DMS153 treated with DMSO at 0.1 percent for 48 hours (cell line): ENCODE measurements around the gene MBD5.

Experiments used
- DNase-seq: peaks from one replicate; lab custom pipeline; 2025; ENCODE audit not compliant: unreplicated experiment; lab: John Stamatoyannopoulos, UW

Gene MBD5

DNA sequence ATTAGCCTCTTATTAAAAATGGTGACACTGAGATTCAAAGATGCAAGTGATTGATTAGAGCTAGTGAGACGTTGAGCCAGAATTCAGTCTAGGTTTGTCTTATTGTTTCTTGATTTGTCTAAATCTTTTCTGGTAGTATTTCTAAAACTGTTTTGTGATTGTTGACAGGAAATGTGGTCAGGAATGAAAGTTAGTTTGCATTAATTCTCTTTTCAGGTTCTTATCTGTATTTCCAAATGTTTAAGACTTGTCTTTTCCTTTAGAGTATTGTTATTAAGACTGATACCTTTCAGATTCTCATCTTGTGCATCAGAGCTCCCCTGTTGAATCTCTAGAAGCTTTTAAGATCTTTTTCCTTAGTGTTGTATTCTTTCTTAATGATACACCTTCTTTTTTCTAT, 89.3 kb downstream of the MBD5 start:
- DNase-seq = no peak

GRCh38 chr2:148122788-148123187, 101.9 kb downstream of the MBD5 start:
- DNase-seq = no peak

DNA sequence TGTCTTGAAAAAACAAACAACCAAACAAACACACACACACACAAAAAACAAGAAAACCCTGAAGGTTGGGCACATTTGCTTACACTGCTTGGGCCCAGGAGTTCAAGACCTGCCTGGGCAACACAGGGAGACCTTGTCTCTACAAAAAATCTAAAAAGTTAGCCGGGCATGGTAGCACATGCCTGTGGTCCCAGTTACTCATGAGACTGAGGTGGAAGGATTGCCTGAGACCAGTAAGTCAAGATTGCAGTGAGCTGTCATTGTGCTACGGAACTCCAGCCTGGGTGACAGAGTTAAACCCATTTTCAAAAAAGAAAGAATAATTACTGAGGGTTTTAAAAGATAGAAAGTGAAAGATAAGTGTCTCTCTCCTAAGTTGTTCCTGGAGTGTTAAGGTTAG, 103.4 kb downstream of the MBD5 start:
- DNase-seq = no peak

GRCh38 chr2:148130581-148130980, 109.7 kb downstream of the MBD5 start:
- DNase-seq = no peak

DNA sequence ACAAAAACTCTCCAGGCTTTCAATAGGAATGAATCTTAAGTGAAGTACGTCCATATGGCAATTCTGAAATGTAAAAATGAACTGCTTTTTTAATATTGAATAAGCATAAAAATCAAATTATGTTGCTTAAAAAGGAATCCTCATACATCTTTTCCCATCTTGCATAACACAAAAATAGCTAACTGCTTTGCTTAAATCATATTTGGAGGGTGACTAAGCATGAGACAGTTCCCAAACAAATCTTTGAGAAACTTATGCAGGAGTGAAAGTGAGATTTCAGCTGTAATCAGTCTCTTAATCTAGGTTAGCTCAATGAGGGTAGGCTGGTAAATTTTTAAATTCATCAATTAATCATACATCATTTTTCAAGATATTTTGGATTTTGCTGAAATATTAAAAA, 111.5 kb downstream of the MBD5 start:
- no peak for DNase-seq

GRCh38 chr2:148135705-148136104, 114.8 kb downstream of the MBD5 start:
- DNase-seq = no peak

DNA sequence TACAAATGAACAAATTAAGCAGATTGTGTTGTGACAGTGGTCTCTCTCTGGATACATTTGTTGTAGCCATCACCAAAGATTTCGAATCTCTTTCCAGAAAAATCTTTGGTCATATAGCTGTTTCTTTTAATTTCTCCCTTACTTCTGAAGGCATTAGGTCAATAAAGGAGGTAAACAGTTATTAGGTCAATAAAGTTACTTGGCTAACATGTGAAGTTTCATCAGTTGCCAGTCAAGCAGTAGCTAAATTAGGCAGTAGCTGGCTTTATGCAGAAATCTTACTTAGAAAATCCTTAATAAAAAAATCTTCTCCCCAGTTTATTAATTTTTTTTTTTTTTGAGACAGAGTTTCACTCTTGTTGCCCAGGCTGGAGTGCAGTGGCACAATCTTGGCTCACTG, 115.5 kb downstream of the MBD5 start:
- no peak for DNase-seq

DNA sequence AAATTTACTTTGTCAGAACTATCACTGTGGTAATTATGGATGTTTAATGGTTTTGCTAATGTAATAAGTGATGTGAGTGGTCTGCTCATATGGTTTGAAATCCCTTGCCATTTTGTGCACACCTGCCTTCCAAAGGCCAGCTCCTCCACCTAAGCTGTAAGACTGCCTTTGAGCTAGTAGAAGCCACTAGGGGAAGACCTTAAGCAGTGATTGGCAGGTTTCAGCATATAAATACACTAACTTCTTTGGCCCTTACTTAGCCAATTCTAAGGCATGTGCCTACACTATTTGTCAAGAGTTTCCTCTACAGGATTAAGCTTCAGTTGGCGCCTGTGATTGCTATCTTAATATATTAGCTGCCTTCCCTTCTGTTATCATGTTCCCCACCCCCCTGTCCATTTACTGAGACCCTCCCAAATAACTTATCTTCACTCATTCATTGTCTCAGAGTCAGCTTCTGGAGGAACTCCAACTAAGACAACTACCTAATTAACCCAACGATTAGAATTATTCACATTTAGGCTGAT, 141.1 kb downstream of the MBD5 start:
- no peak for DNase-seq

GRCh38 chr2:148162871-148163270, 142.0 kb downstream of the MBD5 start:
- DNase-seq = no peak

- no peak for DNase-seq
These were observed 145.1 kb downstream of the MBD5 start for GRCh38 chr2:148165975-148166374.

- DNase-seq = no peak
These were observed 146.4 kb downstream of the MBD5 start for GRCh38 chr2:148167241-148167766.

DNA sequence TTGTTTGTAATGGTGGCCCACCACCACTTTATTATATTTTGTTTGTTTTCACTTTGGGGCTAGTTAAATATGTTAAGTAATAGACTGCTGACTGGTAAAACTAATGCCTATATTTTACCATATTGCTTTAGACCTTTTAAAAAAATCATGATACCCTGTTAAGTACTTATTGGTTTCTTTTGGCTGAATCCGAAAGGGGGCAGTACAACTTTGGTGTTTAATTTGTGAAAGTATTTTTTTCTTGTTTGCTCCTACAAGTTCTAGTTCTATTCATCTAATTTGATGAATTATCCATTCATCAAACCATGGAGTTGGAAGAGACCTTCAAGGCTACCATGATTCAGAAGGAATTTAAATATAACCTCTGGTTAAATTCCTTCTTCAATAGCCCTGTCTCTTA, 147.0 kb downstream of the MBD5 start:
- no peak for DNase-seq

GRCh38 chr2:148172131-148172753, 151.4 kb downstream of the MBD5 start:
- no peak for DNase-seq

- no peak for DNase-seq
These were observed 152.3 kb downstream of the MBD5 start for GRCh38 chr2:148173168-148173567.

- no peak for DNase-seq
These were observed 156.7 kb downstream of the MBD5 start for GRCh38 chr2:148177559-148177958.

DNA sequence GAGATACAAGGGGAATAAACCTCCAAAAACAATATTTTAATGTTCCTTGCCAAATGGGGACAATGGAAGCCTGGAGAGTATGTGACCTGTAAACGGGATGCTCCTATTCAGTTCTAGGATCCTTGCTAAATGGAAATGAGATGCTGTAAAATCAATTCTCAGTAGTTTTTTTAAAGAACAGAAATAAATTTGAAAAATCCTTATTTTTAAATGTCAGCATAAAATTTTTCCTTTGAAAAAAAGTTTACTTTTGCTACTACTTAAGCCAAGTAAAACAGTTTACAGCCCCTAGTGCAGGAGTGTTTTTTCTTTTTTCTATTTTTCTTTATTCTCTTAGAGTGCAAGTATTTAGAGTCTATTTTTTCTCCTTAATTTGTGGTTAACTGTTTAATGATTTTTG, 158.8 kb downstream of the MBD5 start:
- no peak for DNase-seq

DNA sequence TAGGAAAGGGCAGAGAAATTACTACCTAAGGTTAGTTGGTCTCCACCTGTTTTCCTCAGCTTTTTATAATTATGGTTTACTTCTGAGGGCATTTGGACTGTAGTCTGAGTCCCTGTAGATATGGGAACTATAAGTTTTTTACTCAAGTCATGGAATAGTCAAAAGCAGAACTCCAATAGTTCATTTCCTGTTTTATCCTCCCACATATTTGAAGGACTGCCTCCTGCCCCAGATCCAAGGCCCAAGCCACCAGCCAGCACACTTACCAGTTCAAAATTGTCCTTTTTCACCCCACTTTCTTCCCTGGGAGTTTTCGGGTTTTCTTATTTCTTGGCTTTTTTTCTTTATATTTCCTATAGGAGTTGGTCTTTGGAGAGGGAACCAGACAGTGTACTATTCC, 164.1 kb downstream of the MBD5 start:
- no peak for DNase-seq

DNA sequence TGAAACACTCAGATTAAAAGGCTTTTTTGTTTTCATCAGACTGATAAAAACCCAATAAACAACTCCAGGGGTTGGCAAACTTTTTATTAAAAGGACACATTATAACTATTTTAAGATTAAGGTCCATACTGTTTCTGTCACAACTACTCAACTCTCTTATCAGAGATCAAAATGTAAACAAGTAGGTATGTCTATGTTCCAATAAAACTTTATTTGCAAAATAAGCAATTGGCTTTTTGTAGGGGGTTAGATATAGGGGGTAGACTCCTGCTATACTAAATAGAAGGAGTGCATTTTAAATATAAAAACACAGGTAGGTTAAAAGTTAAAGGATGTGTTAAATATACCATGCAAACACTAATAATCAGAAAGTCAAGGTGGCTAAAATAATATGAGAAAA, 174.0 kb downstream of the MBD5 start:
- DNase-seq = no peak

- no peak for DNase-seq
These were observed 180.4 kb downstream of the MBD5 start for GRCh38 chr2:148201075-148202004.

GRCh38 chr2:148202237-148202636, 181.3 kb downstream of the MBD5 start:
- DNase-seq = no peak

GRCh38 chr2:148207111-148207510, 186.2 kb downstream of the MBD5 start:
- DNase-seq = no peak

DNA sequence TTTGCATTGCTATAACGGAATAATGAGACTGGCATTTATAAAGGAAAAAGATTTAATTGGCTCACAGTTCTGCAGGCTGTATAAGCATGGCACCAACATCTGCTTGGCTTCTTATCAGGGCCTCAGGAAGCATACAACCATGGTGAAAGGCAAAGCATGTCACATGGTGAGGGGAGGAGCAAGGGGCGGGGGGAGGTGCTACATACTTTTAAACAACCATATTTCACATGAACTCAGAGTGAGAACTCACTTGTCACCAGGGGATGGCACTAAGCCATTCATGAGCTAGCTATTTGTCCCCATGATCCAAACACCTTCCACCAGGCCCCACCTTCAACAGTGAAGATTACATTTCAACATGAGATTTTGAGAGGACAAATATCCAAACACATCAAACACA, 188.7 kb downstream of the MBD5 start:
- no peak for DNase-seq
